GM19452 (cell line): ENCODE data around the gene MPHOSPH6.
"Not testable (repeated sequence)": the region's sequence is repeated elsewhere in the genome, so short reads cannot be mapped to it uniquely, and the experiment has no call there.

Experiments
- ATAC-seq: cut with Tn5 transposase; IDR thresholded peaks from one replicate; pipeline ENCODE4 v1.9.1; 2021; ENCODE audit not compliant: unreplicated experiment

The MPHOSPH6 gene

GRCh38 chr16:82176204-82176603, 6.2 kb upstream of the MPHOSPH6 start:
- no peak for ATAC-seq

- no peak for ATAC-seq
These were observed 5.6 kb upstream of the MPHOSPH6 start for GRCh38 chr16:82175627-82176026.

GRCh38 chr16:82167670-82168069, 2.4 kb downstream of the MPHOSPH6 start:
- no peak for ATAC-seq

- no peak for ATAC-seq
These were observed 9.8 kb downstream of the MPHOSPH6 start for GRCh38 chr16:82160226-82160625.

- no peak for ATAC-seq
These were observed 12.2 kb downstream of the MPHOSPH6 start for GRCh38 chr16:82157836-82158235.

- ATAC-seq = no peak
These were observed 12.6 kb downstream of the MPHOSPH6 start for GRCh38 chr16:82157534-82157812.

GRCh38 chr16:82156761-82157533, 13.1 kb downstream of the MPHOSPH6 start:
- no peak for ATAC-seq

- ATAC-seq = no peak
These were observed 17.3 kb downstream of the MPHOSPH6 start for GRCh38 chr16:82152641-82153112.

GRCh38 chr16:82152196-82152595, 17.8 kb downstream of the MPHOSPH6 start:
- ATAC-seq = no peak

GRCh38 chr16:82150549-82150948, 19.5 kb downstream of the MPHOSPH6 start:
- ATAC-seq = no peak

- no peak for ATAC-seq
These were observed 20.5 kb downstream of the MPHOSPH6 start for GRCh38 chr16:82149536-82149935.

- ATAC-seq = no peak
These were observed 22.5 kb downstream of the MPHOSPH6 start for GRCh38 chr16:82147546-82147945.

GRCh38 chr16:82146957-82147356, 23.1 kb downstream of the MPHOSPH6 start:
- no peak for ATAC-seq

- ATAC-seq = no peak
These were observed 23.5 kb downstream of the MPHOSPH6 start for GRCh38 chr16:82146556-82146955.

- not testable (repeated sequence) for ATAC-seq
These were observed 30.8 kb downstream of the MPHOSPH6 start for GRCh38 chr16:82139286-82139571.

- no peak for ATAC-seq
These were observed 31.3 kb downstream of the MPHOSPH6 start for GRCh38 chr16:82138478-82139285.

GRCh38 chr16:82137822-82138167, 32.2 kb downstream of the MPHOSPH6 start:
- no peak for ATAC-seq

GRCh38 chr16:82136956-82137821, 32.8 kb downstream of the MPHOSPH6 start:
- no peak for ATAC-seq

- no peak for ATAC-seq
These were observed 34.2 kb downstream of the MPHOSPH6 start for GRCh38 chr16:82135844-82136243.

- ATAC-seq = no peak
These were observed 35.2 kb downstream of the MPHOSPH6 start for GRCh38 chr16:82134846-82135245.

GRCh38 chr16:82133798-82134197, 36.2 kb downstream of the MPHOSPH6 start:
- ATAC-seq = no peak

- no peak for ATAC-seq
These were observed 40.1 kb downstream of the MPHOSPH6 start for GRCh38 chr16:82129881-82130280.
